Smooth muscle cell (in vitro differentiated cells): ENCODE results near the gene FOXK1. TPM values are rescaled to one million over a fixed set of nuclear protein-coding genes. Genes with fewer than 3 reads are reported as not detected.

Experiments used
- DNase-seq: peaks from one replicate; lab custom pipeline; 2025; ENCODE audit not compliant: unreplicated experiment; lab: John Stamatoyannopoulos, UW
- H2AFZ ChIP-seq: fragments of 200-600 bp; sonication (generic); 2 replicates; pipeline ENCODE4 v1.6.0; 2016; ENCODE audit warnings: antibody characterized with exemption, low read depth, mild to moderate bottlenecking
- H3F3A ChIP-seq: fragments of 200-600 bp; sonication (generic); 2 replicates; pipeline ENCODE4 v1.6.0; 2017; ENCODE audit warnings: antibody characterized with exemption, low read depth
- H3K27ac ChIP-seq: fragments of 200-600 bp; sonication (generic); 2 replicates; pipeline ENCODE4 v1.5.1; 2016; ENCODE audit warnings: low read depth, mild to moderate bottlenecking
- H3K27me3 ChIP-seq: fragments of 200-600 bp; sonication (generic); 2 replicates; pipeline ENCODE4 v1.6.1; 2016; ENCODE audit warnings: low read depth, mild to moderate bottlenecking
- H3K36me3 ChIP-seq: fragments of 200-600 bp; sonication (generic); 2 replicates; pipeline ENCODE4 v1.5.1; 2016; ENCODE audit warnings: low read depth
- H3K4me1 ChIP-seq: fragments of 200-600 bp; sonication (generic); 2 replicates; pipeline ENCODE4 v1.5.1; 2016; ENCODE audit warnings: low read depth
- H3K4me2 ChIP-seq: fragments of 200-600 bp; sonication (generic); 2 replicates; pipeline ENCODE4 v1.6.0; 2016; ENCODE audit warnings: mild to moderate bottlenecking
- H3K4me3 ChIP-seq: fragments of 200-600 bp; sonication (generic); 2 replicates; pipeline ENCODE4 v1.5.1; 2016; ENCODE audit warnings: mild to moderate bottlenecking
- H3K79me2 ChIP-seq: fragments of 200-600 bp; sonication (generic); 2 replicates; pipeline ENCODE4 v1.6.0; 2016; ENCODE audit warnings: low read depth, mild to moderate bottlenecking
- H3K9ac ChIP-seq: fragments of 200-600 bp; sonication (generic); 2 replicates; pipeline ENCODE4 v1.6.0; 2016; ENCODE audit warnings: low read depth
- H3K9me3 ChIP-seq: fragments of 200-600 bp; sonication (generic); replicated peaks from 2 replicates; pipeline ENCODE4 v1.5.1; 2016; ENCODE audit warnings: low read depth
- H4K20me1 ChIP-seq: fragments of 200-600 bp; sonication (generic); 2 replicates; pipeline ENCODE4 v1.6.0; 2016; ENCODE audit warnings: low read depth
- CTCF ChIP-seq: fragments of 200-600 bp; sonication (generic); IDR thresholded peaks from 2 replicates; pipeline ENCODE4 v1.5.1; 2017; ENCODE audit warnings: borderline replicate concordance, mild to moderate bottlenecking, antibody characterized with exemption; ENCODE audit not compliant: insufficient read depth, poor library complexity, severe bottlenecking
- WGBS: methylation state at CpG from one replicate; pipeline ENCODE4 v1.1.7; 2016; ENCODE audit warnings: low lambda C conversion rate; 5-methylcytosine and 5-hydroxymethylcytosine counted together
- microRNA-seq: library from miRNA; unstranded; fragments of <30 nt; microRNA quantifications from one replicate; pipeline ENCODE4, GENCODE V29; 2016; ENCODE audit warnings: borderline number of aligned reads
- polyA plus RNA-seq: library from polyadenylated mRNA; unstranded; fragments of >200 nt; fragmentation: Nextera tagmentation; extraction: Ambion mirVana; gene quantifications from 2 replicates; pipeline ENCODE4 v1.2.1, GENCODE V29; 2016
- small RNA-seq: library from RNA; depleted of rRNA; stranded (forward); fragments of <200 nt; gene quantifications from one replicate; pipeline ENCODE3, GENCODE V24; 2014
- total RNA-seq: library from RNA; depleted of rRNA; stranded (reverse); fragments of >200 nt; gene quantifications from 2 replicates; pipeline ENCODE4 v1.2.3, GENCODE V29; 2014

Gene FOXK1
- total and polyA plus RNA-seq, 2 experiments from 2014 or later: 6.0 to 11.6 TPM

GRCh38 chr7:4819560-4820404, 137.7 kb downstream of the FOXK1 start:
- Histone ChIP-seq H3K79me2 (no peaks in the 10 kb centered on the region), H3K36me3 (no peaks in the 10 kb centered on the region), H3K4me3 (no peak overlapping the region), H3K9ac (no peak overlapping the region), H3K9me3 (no peaks in the 10 kb centered on the region), H4K20me1 (no peaks in the 10 kb centered on the region), H3K27ac (no peak overlapping the region), H3F3A (no peaks in the 10 kb centered on the region), H2AFZ (no peak overlapping the region), H3K4me2 (no peak overlapping the region), H3K4me1 (no peaks in the 10 kb centered on the region), H3K27me3 (no peaks in the 10 kb centered on the region)
- no peak for DNase-seq
- TF ChIP-seq CTCF: no peak
- 95% methylated on average over 38 of the region's 39 CpGs for WGBS

GRCh38 chr7:4820405-4820966, 138.4 kb downstream of the FOXK1 start:
- no peaks in the 10 kb centered on the region for H3F3A ChIP-seq
- no peak overlapping the region for H3K9ac ChIP-seq
- H2AFZ ChIP-seq: no peak overlapping the region
- no peaks in the 10 kb centered on the region for H3K4me1 ChIP-seq
- no peaks in the 10 kb centered on the region for H3K36me3 ChIP-seq
- H3K4me3 ChIP-seq: no peak overlapping the region
- H3K9me3 ChIP-seq: no peaks in the 10 kb centered on the region
- no peaks in the 10 kb centered on the region for H3K27me3 ChIP-seq
- TF ChIP-seq CTCF: no peak
- no peak for DNase-seq
- H3K79me2 ChIP-seq: no peaks in the 10 kb centered on the region
- H3K4me2 ChIP-seq: no peak overlapping the region
- WGBS: 95% methylated on average over 13 of the region's 19 CpGs
- no peak overlapping the region for H3K27ac ChIP-seq
- no peaks in the 10 kb centered on the region for H4K20me1 ChIP-seq

Small RNA genes lying within 50 kb of the gene (microRNA-seq; reads per million reads assigned to microRNA genes)
- gene MIR4656: not detected

Small RNA genes lying within 50 kb of the gene (small RNA-seq; reads per million reads assigned to genes)
- gene MIR4656 (not detected), gene RF00019 (not detected)

Other genes starting within 250 kb of the FOXK1 start
- 16.6 and 24.6 TPM in 2 replicates for gene AP5Z1, start 93.3 kb downstream of the FOXK1 start, total RNA-seq
- 37.6 and 48.2 TPM in 2 replicates for gene AP5Z1, start 93.3 kb downstream of the FOXK1 start, polyA plus RNA-seq
- 0.18 TPM in 1 of 2 replicates, not detected in the other for gene PAPOLB, start 179.7 kb downstream of the FOXK1 start, total RNA-seq
- gene PAPOLB, start 179.7 kb downstream of the FOXK1 start, polyA plus RNA-seq: not detected in 2 replicates
- 4.1 and 4.7 TPM in 2 replicates for gene RADIL, start 201.4 kb downstream of the FOXK1 start, total RNA-seq
- 8.0 and 10.7 TPM in 2 replicates for gene RADIL, start 201.4 kb downstream of the FOXK1 start, polyA plus RNA-seq